Nephron (organoid): Measurements from ENCODE around the gene OSBPL3.

ENCODE experiments used
- H3K27ac Mint-ChIP-seq, 3 experiments: 2 replicates each; pipeline ENCODE4 v1.8.0; 2020; ENCODE audit warnings: mixed read lengths in 3 of 3, mild to moderate bottlenecking in 2 of 3, moderate library complexity in 1 of 3
- H3K27me3 Mint-ChIP-seq: 2 replicates; pipeline ENCODE4 v1.8.0; 2021; ENCODE audit warnings: low read depth, mild to moderate bottlenecking, moderate library complexity, mixed read lengths
- H3K36me3 Mint-ChIP-seq: 2 replicates; pipeline ENCODE4 v1.8.0; 2020; ENCODE audit warnings: low read depth, mixed read lengths
- H3K4me1 Mint-ChIP-seq: 2 replicates; pipeline ENCODE4 v1.8.0; 2020; ENCODE audit warnings: mixed read lengths
- H3K4me3 Mint-ChIP-seq, 3 experiments: 2 replicates each; pipeline ENCODE4 v1.8.0; 2020; ENCODE audit warnings: mild to moderate bottlenecking in 3 of 3, mixed read lengths in 3 of 3, moderate library complexity in 2 of 3
- H3K9me3 Mint-ChIP-seq: 2 replicates; pipeline ENCODE4 v1.8.0; 2020; ENCODE audit warnings: mixed read lengths
- CTCF ChIP-seq, 3 experiments: fragments of 200-600 bp; sonication (generic); IDR thresholded peaks; one replicate each; pipeline ENCODE4 v1.5.0; 2021; ENCODE audit warnings: antibody characterized with exemption in 3 of 3; ENCODE audit not compliant: unreplicated experiment in 3 of 3

The OSBPL3 gene

GRCh38 chr7:24948739-24949138 is 31.2 kb downstream of the OSBPL3 start:
- H3K27me3 Mint-ChIP-seq: no peaks in the 10 kb centered on the region
- H3K4me3 Mint-ChIP-seq: no peak overlapping the region
- no peak for TF ChIP-seq CTCF (IDR thresholded peaks at IDR 0.05; ENCODE audit: unreplicated experiment in 3 of 3)
- no peak overlapping the region for H3K27ac Mint-ChIP-seq
- no peaks in the 10 kb centered on the region for H3K4me1 Mint-ChIP-seq
- no peaks in the 10 kb centered on the region for H3K9me3 Mint-ChIP-seq
- no peaks in the 10 kb centered on the region for H3K36me3 Mint-ChIP-seq

GRCh38 chr7:24946467-24946866 is 33.5 kb downstream of the OSBPL3 start:
- Mint-ChIP-seq H3K4me1 (no peaks in the 10 kb centered on the region), H3K36me3 (no peaks in the 10 kb centered on the region), H3K27me3 (peaks cover 3% of the 10 kb centered on the region), H3K9me3 (no peaks in the 10 kb centered on the region), H3K27ac (no peak overlapping the region), H3K4me3 (no peak overlapping the region)
- no peak for TF ChIP-seq CTCF (IDR thresholded peaks at IDR 0.05; ENCODE audit: unreplicated experiment in 3 of 3)

GRCh38 chr7:24945899-24946298 is 34.1 kb downstream of the OSBPL3 start:
- Mint-ChIP-seq H3K4me3 (no peak overlapping the region), H3K4me1 (no peaks in the 10 kb centered on the region), H3K36me3 (no peaks in the 10 kb centered on the region), H3K27ac (no peak overlapping the region), H3K27me3 (peaks cover 3% of the 10 kb centered on the region), H3K9me3 (no peaks in the 10 kb centered on the region)
- TF ChIP-seq CTCF (IDR thresholded peaks at IDR 0.05; ENCODE audit: unreplicated experiment in 3 of 3): no peak

GRCh38 chr7:24943096-24943948 is 36.7 kb downstream of the OSBPL3 start:
- H3K36me3 Mint-ChIP-seq: no peaks in the 10 kb centered on the region
- H3K27me3 Mint-ChIP-seq: peaks cover 3% of the 10 kb centered on the region
- no peaks in the 10 kb centered on the region for H3K9me3 Mint-ChIP-seq
- no peak for TF ChIP-seq CTCF (IDR thresholded peaks at IDR 0.05; ENCODE audit: unreplicated experiment in 3 of 3)
- H3K4me3 Mint-ChIP-seq: no peak overlapping the region
- no peaks in the 10 kb centered on the region for H3K4me1 Mint-ChIP-seq
- H3K27ac Mint-ChIP-seq: no peak overlapping the region

GRCh38 chr7:24942226-24942625 is 37.8 kb downstream of the OSBPL3 start:
- no peak for TF ChIP-seq CTCF (IDR thresholded peaks at IDR 0.05; ENCODE audit: unreplicated experiment in 3 of 3)
- Mint-ChIP-seq H3K27ac (no peak overlapping the region), H3K27me3 (peaks cover 3% of the 10 kb centered on the region)

GRCh38 chr7:24939416-24939815 is 40.6 kb downstream of the OSBPL3 start:
- H3K4me1 Mint-ChIP-seq: no peaks in the 10 kb centered on the region
- no peaks in the 10 kb centered on the region for H3K9me3 Mint-ChIP-seq
- peaks cover 3% of the 10 kb centered on the region for H3K27me3 Mint-ChIP-seq
- H3K4me3 Mint-ChIP-seq: no peak overlapping the region
- no peak for TF ChIP-seq CTCF (IDR thresholded peaks at IDR 0.05; ENCODE audit: unreplicated experiment in 3 of 3)
- H3K36me3 Mint-ChIP-seq: no peaks in the 10 kb centered on the region
- no peak overlapping the region for H3K27ac Mint-ChIP-seq

More at GRCh38 chr7:24942226-24942625, 37.8 kb downstream of the OSBPL3 start:
- no peaks in the 10 kb centered on the region for H3K4me1 Mint-ChIP-seq
- H3K9me3 Mint-ChIP-seq: no peaks in the 10 kb centered on the region
- H3K36me3 Mint-ChIP-seq: no peaks in the 10 kb centered on the region
- no peak overlapping the region for H3K4me3 Mint-ChIP-seq
